GM12891 (cell line): ENCODE measurements around the gene RADIL.
"Not testable (repeated sequence)": the region's sequence is repeated elsewhere in the genome, so short reads cannot be mapped to it uniquely, and the experiment has no call there.

Experiments used
- DNase-seq: peaks from one replicate; pipeline ENCODE4 v3.0.0; 2011; ENCODE audit warnings: low spot score; ENCODE audit not compliant: insufficient read length
- FAIRE-seq: peaks from 2 replicates; lab custom pipeline; 2011; peaks lifted over from hg19 to GRCh38; lab: Jason Lieb, UNC
- PAX5 ChIP-seq: IDR thresholded peaks from 2 replicates; pipeline ENCODE4 v1.6.1; 2011; ENCODE audit warnings: low read length, moderate library complexity, mild to moderate bottlenecking; ENCODE audit not compliant: insufficient read depth, severe bottlenecking
- POLR2A ChIP-seq: IDR thresholded peaks from 2 replicates; pipeline ENCODE4 v1.6.1; 2011; ENCODE audit warnings: low read depth, low read length, control low read depth
- POLR2AphosphoS5 ChIP-seq: IDR thresholded peaks from 2 replicates; pipeline ENCODE4 v1.6.1; 2011; ENCODE audit warnings: low read depth, low read length, control low read depth
- POU2F2 ChIP-seq: IDR thresholded peaks from 2 replicates; pipeline ENCODE4 v1.6.1; 2011; ENCODE audit warnings: low read depth, mild to moderate bottlenecking, control low read depth, low read length, moderate library complexity
- SPI1 ChIP-seq: IDR thresholded peaks from 2 replicates; pipeline ENCODE4 v1.6.1; 2011; ENCODE audit warnings: low read depth, low read length, control low read depth
- TAF1 ChIP-seq: IDR thresholded peaks from 2 replicates; pipeline ENCODE4 v1.6.1; 2011; ENCODE audit warnings: low read depth, low read length, control low read depth

The RADIL gene

DNA sequence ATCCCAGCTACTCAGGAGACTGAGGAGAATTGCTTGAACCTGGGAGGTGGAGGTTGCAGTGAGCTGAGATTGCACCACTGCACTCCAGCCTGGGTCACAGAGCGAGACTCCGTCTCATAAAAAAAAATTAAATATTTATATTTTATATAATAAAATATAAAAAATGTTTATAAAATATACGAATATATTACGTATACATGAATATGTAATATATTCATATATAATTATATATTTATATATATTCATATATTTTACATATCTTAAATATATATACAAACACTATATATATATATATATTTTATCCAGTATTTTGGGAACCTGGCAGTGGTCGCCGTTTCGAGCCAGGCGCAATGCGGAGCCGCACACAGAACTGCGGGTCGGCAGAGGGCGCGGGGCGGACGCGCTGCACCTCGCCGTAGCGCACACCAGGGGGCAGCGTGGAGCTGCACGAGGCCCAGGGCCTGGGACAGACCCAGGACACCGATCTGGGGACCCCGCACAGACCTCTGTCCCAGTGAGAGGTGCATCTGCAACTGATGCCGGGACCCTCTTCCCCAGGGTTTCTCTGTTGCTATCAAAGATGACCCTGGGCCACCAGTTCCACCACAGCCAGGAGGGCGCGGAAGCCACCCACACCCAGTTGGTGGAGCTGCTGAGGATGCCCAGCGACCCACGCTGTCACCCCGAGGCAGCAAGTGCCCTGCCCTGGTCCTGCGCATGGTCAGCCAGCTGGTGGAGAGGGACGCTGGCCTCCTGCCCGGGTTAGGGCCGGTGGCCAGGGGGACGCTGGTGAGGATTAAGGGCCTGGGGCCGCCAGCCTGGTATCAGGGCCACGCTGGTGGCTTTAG lies 85.4 kb downstream of the RADIL start:
- FAIRE-seq (peak; percentile 83), DNase-seq (peak; percentile 89)
- 0 out of 2 replicates have a peak, but pooled peaks have one; percentile 24 for TF ChIP-seq POLR2A
- no peak for TF ChIP-seq POLR2AphosphoS5
- TF ChIP-seq POU2F2 = peak; percentile 46; the same call in 1 of the 2 replicates

DNA sequence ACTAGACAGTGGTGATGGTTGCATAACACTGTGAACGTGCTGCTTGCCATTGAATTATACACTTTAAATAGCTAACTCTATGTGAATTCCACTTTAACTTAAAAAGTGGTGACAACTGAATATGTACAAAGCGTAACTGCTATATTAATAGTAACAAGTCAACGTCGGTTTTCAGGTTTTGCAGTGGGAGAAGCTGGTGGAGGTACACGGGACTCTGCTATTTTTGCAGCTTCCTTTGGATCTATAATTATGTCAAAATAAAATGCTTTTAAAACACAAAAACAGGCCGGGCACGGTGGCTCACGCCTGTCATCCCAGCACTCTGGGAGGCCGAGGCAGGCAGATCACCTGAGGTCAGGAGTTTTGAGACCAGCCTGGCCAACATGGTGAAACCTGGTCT lies 87.1 kb downstream of the RADIL start:
- DNase-seq = no peak
- TF ChIP-seq POLR2AphosphoS5 (no peak), TAF1 (no peak), SPI1 (no peak), POLR2A (no peak), PAX5 (no peak), POU2F2 (no peak)
- no peak for FAIRE-seq

DNA sequence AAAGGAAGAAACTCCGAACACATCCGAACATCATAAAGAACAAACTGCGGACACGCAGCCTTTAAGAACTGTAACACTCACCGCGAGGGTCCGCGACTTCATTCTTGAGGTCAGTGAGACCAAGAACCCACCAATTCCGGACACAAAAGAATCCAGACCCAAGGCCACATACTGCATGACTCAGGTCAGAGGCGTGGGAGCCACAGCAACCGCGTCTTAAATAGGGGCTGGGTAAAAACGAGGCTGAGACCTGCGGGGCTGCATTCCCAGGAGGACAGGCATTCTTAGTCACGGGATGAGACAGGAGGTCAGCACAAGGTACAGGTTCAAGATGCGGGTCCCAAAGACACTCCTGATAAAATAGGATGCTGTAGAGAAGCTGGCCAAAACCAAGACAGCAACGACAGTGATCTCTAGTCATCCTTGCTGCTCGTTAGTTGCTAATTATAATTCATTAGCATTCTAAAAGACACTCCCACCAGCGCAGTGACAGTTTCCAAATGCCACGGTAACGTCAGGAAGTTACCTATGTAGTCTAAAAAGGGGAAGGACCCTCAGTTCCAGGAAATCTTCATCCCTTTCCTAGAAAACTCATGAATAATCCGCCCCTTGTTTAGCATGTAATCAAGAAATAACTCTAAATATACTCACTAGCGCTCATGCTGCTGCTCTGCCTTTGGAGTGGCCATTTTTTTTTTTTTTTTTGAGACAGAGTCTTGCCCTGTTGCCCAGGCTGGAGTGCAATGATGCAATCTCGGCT lies 88.7 kb downstream of the RADIL start:
- TF ChIP-seq POLR2A (no peak), TAF1 (no peak), PAX5 (no peak), POLR2AphosphoS5 (no peak), SPI1 (no peak), POU2F2 (no peak)
- DNase-seq (no peak), FAIRE-seq (no peak)

DNA sequence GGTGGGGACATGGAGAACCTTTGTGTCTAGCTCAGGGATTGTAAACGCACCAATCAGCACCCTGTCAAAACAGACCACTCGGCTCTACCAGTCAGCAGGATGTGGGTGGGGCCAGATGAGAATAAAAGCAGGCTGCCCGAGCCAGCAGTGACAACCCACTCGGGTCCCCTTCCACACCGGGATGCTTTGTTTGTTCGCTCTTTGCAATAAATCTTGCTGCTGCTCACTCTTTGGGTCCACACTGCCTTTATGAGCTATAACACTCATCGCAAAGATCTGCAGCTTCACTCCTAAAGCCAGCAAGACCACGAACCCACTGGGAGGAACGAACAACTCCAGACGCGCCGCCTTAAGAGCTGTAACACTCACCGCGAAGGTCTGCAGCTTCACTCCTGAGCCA lies 89.3 kb downstream of the RADIL start:
- not testable (repeated sequence) for FAIRE-seq, DNase-seq

DNA sequence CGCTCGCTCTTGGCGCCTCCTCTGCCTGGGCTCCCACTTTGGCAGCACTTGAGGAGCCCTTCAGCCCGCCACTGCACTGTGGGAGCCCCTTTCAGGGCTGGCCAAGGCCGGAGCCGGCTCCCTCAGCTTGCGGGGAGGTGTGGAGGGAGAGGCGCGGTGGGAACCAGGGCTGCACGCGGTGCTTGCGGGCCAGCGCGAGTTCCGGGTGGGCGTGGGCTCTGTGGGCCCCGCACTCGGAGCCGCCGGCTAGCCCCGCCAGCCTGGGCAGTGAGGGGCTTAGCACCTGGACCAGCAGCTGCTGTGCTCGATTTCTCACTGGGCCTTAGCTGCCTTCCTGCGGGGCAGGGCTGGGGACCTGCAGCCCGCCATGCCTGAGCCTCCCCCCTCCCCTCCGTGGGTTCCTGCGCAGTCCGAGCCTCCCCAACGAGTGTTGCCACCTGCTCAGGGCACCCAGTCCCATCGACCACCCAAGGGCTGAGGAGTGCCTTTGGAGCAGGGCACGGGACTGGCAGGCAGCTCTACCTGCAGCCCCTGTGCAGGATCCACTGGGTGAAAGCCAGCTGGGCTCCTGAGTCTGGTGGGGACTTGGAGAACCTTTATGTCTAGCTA lies 90.0 kb downstream of the RADIL start:
- FAIRE-seq, DNase-seq: not testable (repeated sequence)

DNA sequence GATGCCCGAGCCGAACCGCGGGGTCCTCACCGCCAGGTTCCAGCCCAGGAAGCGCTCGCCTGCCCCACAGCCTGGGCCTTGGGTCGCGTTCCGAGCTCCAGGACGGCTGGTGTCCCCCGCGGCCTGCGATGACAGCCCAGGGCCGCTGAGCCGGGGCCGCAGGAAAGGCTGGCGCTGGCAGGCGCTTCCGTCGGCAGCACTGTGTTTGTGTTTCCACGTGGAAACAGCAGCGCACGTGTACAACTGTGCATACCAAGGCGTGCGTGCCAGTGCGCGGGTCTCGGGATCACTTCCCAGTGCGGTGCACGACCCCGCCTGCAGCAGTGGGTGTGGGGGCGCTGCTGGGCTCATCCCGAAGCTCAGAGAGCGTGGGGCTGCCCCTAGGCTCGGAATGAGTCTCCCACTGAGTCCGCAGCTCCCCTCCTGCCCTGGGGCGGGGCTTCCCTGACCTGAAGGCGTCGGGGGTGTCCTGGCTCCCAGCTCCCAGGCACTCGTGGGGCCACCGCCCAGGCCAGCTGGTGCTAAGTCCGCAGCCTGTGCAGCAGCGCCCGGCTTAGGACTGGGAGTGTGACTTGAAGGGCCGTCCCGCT lies 90.9 kb downstream of the RADIL start:
- peak; percentile 31 for FAIRE-seq
- no peak for DNase-seq
- no peak for TF ChIP-seq POLR2A
- TF ChIP-seq POU2F2 = no peak
- TF ChIP-seq TAF1 = no peak
- no peak for TF ChIP-seq PAX5
- TF ChIP-seq POLR2AphosphoS5 = no peak; the same call in 1 of the 2 replicates
- no peak for TF ChIP-seq SPI1

DNA sequence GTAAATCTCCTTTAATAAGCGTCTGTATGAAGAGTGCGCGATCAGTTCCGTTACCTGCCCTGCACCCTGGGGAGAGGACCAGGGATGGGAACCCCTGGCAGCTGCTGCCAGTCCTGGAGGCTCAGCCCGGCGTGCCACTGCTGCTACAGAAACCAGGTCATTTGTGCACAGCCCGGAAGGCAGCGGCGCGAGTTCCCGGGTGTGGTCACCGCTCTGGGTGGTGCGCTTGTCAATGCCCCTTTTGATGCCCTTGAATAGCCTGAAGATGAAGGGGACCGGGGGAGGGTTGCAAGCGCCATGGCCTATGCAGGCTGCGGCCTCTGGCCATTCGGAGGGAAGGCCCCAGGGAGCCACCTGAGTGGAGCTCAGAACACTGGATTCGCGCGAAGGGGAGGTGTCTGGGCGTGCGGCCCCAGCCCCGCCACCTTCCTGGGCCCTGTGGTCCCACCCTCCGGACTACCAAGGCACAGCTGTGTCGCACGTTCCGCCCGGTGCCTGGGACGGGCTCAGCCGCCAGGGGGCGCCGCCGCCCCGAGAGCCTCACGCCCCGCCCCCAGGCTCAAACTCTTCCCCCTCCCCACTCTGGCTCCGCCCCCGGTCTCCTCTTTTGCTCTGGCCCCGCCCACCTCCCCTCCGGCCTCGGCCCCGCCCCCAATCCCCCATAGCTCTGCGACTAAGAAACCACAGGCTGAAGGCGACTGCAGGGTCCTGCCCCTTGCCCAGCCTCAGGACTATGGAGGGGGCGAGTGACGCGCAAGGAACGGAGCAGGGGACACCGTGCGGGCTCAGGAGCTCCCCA lies 91.6 kb downstream of the RADIL start:
- FAIRE-seq = peak; percentile 60
- no peak for TF ChIP-seq PAX5
- TF ChIP-seq POLR2AphosphoS5 = no peak
- no peak for TF ChIP-seq POU2F2
- TF ChIP-seq TAF1 = no peak
- TF ChIP-seq POLR2A = no peak
- TF ChIP-seq SPI1 = no peak
- DNase-seq = peak; percentile 86

DNA sequence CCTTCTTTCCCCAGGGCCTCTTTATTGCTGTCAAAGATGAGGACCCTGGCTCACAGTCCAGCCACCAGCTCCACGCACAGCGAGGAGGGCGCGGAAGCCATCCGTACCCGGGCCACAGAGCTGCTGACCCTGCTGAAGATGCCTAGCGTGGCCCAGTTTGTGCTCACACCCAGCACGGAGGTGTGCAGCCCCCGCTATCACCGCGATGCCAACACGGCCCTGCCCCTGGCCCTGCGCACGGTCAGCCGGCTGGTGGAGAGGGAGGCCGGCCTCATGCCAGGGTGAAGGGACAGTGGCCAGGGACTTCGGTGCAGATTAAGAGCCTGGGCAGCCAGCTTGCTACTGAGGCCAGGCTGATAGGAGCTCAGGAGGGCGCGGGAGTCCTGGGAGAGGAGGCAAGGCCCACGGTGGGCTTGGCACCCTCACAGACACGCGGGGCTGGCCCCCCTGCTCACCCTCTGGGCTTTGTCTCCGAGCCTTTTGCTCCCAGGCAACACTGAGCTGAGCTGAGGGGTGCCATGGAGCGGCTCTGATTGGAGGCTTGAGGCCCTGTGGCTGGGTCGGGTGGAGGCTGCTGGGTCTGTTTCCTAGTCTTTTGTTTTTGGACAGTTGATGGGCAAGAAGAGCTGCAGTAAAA lies 92.3 kb downstream of the RADIL start:
- FAIRE-seq (no peak), DNase-seq (no peak)
- TF ChIP-seq PAX5 (no peak), POLR2AphosphoS5 (no peak), POU2F2 (no peak), TAF1 (no peak), SPI1 (no peak), POLR2A (no peak)

DNA sequence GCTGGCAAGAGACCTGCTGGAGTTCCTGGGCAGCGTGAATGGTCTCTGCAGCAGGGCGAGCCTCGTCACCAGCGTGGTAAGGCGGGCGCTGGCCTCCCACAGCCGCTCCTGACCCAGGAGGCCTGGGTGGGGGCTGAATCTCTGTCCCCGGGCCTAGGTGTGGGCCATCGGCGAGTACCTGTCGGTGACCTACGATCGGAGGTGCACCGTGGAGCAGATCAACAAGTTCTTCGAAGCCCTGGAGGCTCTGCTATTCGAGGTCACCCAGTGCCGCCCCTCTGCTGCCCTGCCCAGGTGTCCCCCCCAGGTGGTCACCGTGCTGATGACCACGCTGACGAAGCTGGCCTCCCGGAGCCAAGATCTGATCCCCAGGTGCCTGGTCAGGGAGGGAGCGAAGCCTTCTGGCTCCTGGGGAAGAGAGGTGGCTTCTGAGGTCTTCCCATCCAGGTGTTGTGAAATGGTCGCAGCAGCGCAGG lies 93.0 kb downstream of the RADIL start:
- DNase-seq (no peak), FAIRE-seq (no peak)
- TF ChIP-seq TAF1 (no peak), POLR2AphosphoS5 (no peak), PAX5 (no peak), POLR2A (no peak), SPI1 (no peak), POU2F2 (no peak)
